Colonic mucosa (tissue), 4 donors: Measurements from ENCODE around the gene SERPINB6. TPM values are rescaled to one million over a fixed set of nuclear protein-coding genes. Genes with fewer than 3 reads are reported as not detected.
A peak's percentile ranks its signal among the peaks of the same experiment; 100 is the strongest.

Source experiments
- DNase-seq: peaks from one replicate; pipeline ENCODE4 v3.0.0-alpha.2; 2020
- H3K27ac ChIP-seq: fragments of 200-600 bp; one replicate; pipeline ENCODE4 v1.8.0; 2021
- H3K27me3 ChIP-seq: fragments of 200-600 bp; one replicate; pipeline ENCODE4 v1.8.0; 2021
- H3K36me3 ChIP-seq: fragments of 200-600 bp; one replicate; pipeline ENCODE4 v1.8.0; 2021
- H3K4me1 ChIP-seq: fragments of 200-600 bp; one replicate; pipeline ENCODE4 v1.8.0; 2021; ENCODE audit warnings: mild to moderate bottlenecking
- H3K4me3 ChIP-seq: fragments of 200-600 bp; one replicate; pipeline ENCODE4 v1.8.0; 2021
- H3K9ac ChIP-seq, 2 donors: one replicate each; pipeline ENCODE4 v1.7.0; 2013; ENCODE audit warnings: control low read depth in 2 of 2, low read depth in 2 of 2, low read length in 2 of 2
- H3K9me3 ChIP-seq: fragments of 200-600 bp; one replicate; pipeline ENCODE4 v1.8.0; 2021
- CTCF ChIP-seq: fragments of 200-600 bp; IDR thresholded peaks from one replicate; pipeline ENCODE4 v1.8.0; 2022; ENCODE audit warnings: antibody characterized with exemption, mild to moderate bottlenecking
- intact Hi-C: fragments of 100-400 bp; cut with DNase I; formaldehyde crosslinking; loops from one replicate; pipeline ENCODE4 v1.14.1; 2022
- total RNA-seq, 2 donors: library from RNA; stranded (reverse); fragmentation: NEBNext Ultra II Directional in 1 of 2; extraction: Animal tissue kit (Norgen Biotek cat#: 25700) in 1 of 2; gene quantifications; one replicate each; pipeline ENCODE4 v1.2.1, GENCODE V29; 2021
- donor health status: healthy.
- donor health status: DM: no; HTN: no; CAD: no.
- donor health status: DM: no; HTN: no; CAD: no.

Gene SERPINB6
- total RNA-seq, 2 donors from 2014 or later: 139 to 285 TPM

- no peaks in the 10 kb centered on the region for H3K9me3 ChIP-seq
- DNase-seq: no peak
- no peaks in the 10 kb centered on the region for H3K36me3 ChIP-seq
- peaks cover 5% of the 10 kb centered on the region for H3K4me1 ChIP-seq
- peak overlapping the region; percentile 39 for H3K27ac ChIP-seq
- H3K9ac ChIP-seq: no peak overlapping the region
- intact Hi-C loops: no loop called here
- no peak overlapping the region for H3K4me3 ChIP-seq
- no peaks in the 10 kb centered on the region for H3K27me3 ChIP-seq
- TF ChIP-seq CTCF: no peak
Measured at GRCh38 chr6:2968600-2969135, 2.7 kb downstream of the SERPINB6 start.

GRCh38 chr6:2967936-2968335 lies 3.4 kb downstream of the SERPINB6 start:
- Histone ChIP-seq H3K27ac (no peak overlapping the region), H3K9me3 (no peaks in the 10 kb centered on the region), H3K9ac (no peak overlapping the region), H3K4me1 (peaks cover 5% of the 10 kb centered on the region), H3K27me3 (no peaks in the 10 kb centered on the region), H3K36me3 (no peaks in the 10 kb centered on the region), H3K4me3 (no peak overlapping the region)
- no peak for TF ChIP-seq CTCF
- DNase-seq: no peak
- intact Hi-C loops: no loop called here

- Histone ChIP-seq H3K27me3 (no peaks in the 10 kb centered on the region), H3K4me1 (peaks cover 5% of the 10 kb centered on the region), H3K4me3 (no peak overlapping the region), H3K27ac (no peak overlapping the region), H3K36me3 (no peaks in the 10 kb centered on the region), H3K9me3 (no peaks in the 10 kb centered on the region), H3K9ac (no peak overlapping the region)
- DNase-seq: no peak
- no peak for TF ChIP-seq CTCF
- intact Hi-C loops: no loop called here
Measured at GRCh38 chr6:2966347-2966746, 5.0 kb downstream of the SERPINB6 start.

- Histone ChIP-seq H3K27ac (no peak overlapping the region), H3K36me3 (no peaks in the 10 kb centered on the region), H3K9ac (no peak overlapping the region), H3K27me3 (no peaks in the 10 kb centered on the region), H3K4me1 (peaks cover 11% of the 10 kb centered on the region), H3K4me3 (no peak overlapping the region), H3K9me3 (no peaks in the 10 kb centered on the region)
- TF ChIP-seq CTCF: no peak
- intact Hi-C loops: no loop called here
- no peak for DNase-seq
Measured at GRCh38 chr6:2964793-2965505, 6.4 kb downstream of the SERPINB6 start.

- TF ChIP-seq CTCF: no peak
- intact Hi-C loops: no loop called here
- H3K36me3 ChIP-seq: no peaks in the 10 kb centered on the region
- H3K4me3 ChIP-seq: no peak overlapping the region
- peaks cover 11% of the 10 kb centered on the region for H3K4me1 ChIP-seq
- no peaks in the 10 kb centered on the region for H3K27me3 ChIP-seq
- no peak overlapping the region for H3K27ac ChIP-seq
- H3K9me3 ChIP-seq: no peaks in the 10 kb centered on the region
- H3K9ac ChIP-seq: no peak overlapping the region
- DNase-seq: no peak
Measured at GRCh38 chr6:2963756-2964155, 7.6 kb downstream of the SERPINB6 start.
